Spleen (tissue), 11 donors: Measurements from ENCODE around the gene BACE2. TPM values are rescaled to one million over a fixed set of nuclear protein-coding genes. Genes with fewer than 3 reads are reported as not detected.

Source experiments
- DNase-seq: peaks from one replicate; pipeline ENCODE4 v3.0.0-alpha.2; 2020
- H3K27ac ChIP-seq, 8 donors: fragments of 200-600 bp; sonication (generic) in 7 of 8; 1 replicate in 4 of 8; 2 replicates in 4 of 8; pipeline versions ENCODE4 v1.5.0 to v1.8.0; 2016 to 2021; ENCODE audit warnings: inconsistent platforms in 4 of 8, mild to moderate bottlenecking in 4 of 8, moderate library complexity in 1 of 8
- H3K27me3 ChIP-seq, 7 donors: fragments of 200-600 bp; sonication (generic) in 6 of 7; replicated peaks in 1 of 7; 1 replicate in 4 of 7; 2 replicates in 3 of 7; pipeline versions ENCODE4 v1.5.0 to v1.8.0; 2016 to 2021; ENCODE audit warnings: inconsistent platforms in 3 of 7, mild to moderate bottlenecking in 1 of 7
- H3K36me3 ChIP-seq, 6 donors: fragments of 200-600 bp; sonication (generic) in 5 of 6; 1 replicate in 4 of 6; 2 replicates in 2 of 6; pipeline versions ENCODE4 v1.5.0 to v1.8.0; 2016 to 2021; ENCODE audit warnings: inconsistent platforms in 2 of 6
- H3K4me1 ChIP-seq, 6 donors: fragments of 200-600 bp; sonication (generic) in 5 of 6; 1 replicate in 3 of 6; 2 replicates in 3 of 6; pipeline versions ENCODE4 v1.5.0 to v1.8.0; 2016 to 2021; ENCODE audit warnings: inconsistent platforms in 3 of 6
- H3K4me3 ChIP-seq, 8 donors: fragments of 200-600 bp; sonication (generic) in 7 of 8; 1 replicate in 4 of 8; 2 replicates in 4 of 8; pipeline versions ENCODE4 v1.5.0 to v1.8.0; 2016 to 2021; ENCODE audit warnings: inconsistent platforms in 4 of 8, mild to moderate bottlenecking in 4 of 8, moderate library complexity in 2 of 8
- H3K9me3 ChIP-seq, 8 donors: fragments of 200-600 bp; sonication (generic) in 7 of 8; 1 replicate in 4 of 8; 2 replicates in 4 of 8; pipeline versions ENCODE4 v1.5.0 to v1.8.0; 2016 to 2021; ENCODE audit warnings: inconsistent platforms in 4 of 8
- POLR2A ChIP-seq, 3 donors: fragments of 450-650 bp; IDR thresholded peaks; one replicate each; pipeline ENCODE4 v1.5.1; 2017; ENCODE audit warnings: antibody characterized with exemption in 3 of 3, mild to moderate bottlenecking in 1 of 3
- POLR2AphosphoS5 ChIP-seq, 3 donors: sonication (generic); formaldehyde crosslinking; IDR thresholded peaks; one replicate each; pipeline ENCODE4 v1.5.1; 2017; ENCODE audit warnings: antibody characterized with exemption in 3 of 3
- WGBS, 5 donors: extraction: QIAGEN DNeasy Blood & Tissue Kit in 3 of 5; methylation state at CpG; one replicate each; pipeline versions ENCODE4 v1.1.5 to v1.1.7; 2013 to 2018; 5-methylcytosine and 5-hydroxymethylcytosine counted together
- intact Hi-C: fragments of 100-400 bp; cut with DNase I; formaldehyde crosslinking; loops from one replicate; pipeline ENCODE4 v1.15.0; 2023; ENCODE audit warnings: low total_unique reads
- polyA plus RNA-seq, 3 donors: library from polyadenylated mRNA; stranded (reverse); fragments of 200-250 nt; gene quantifications; one replicate each; pipeline ENCODE4 v1.2.1, GENCODE V29; 2013
- total RNA-seq, 7 donors: library from RNA; depleted of rRNA in 3 of 7; stranded (reverse); fragments of >200 nt in 3 of 7; fragmentation: NEBNext Ultra II Directional in 4 of 7; extraction: Animal tissue kit (Norgen Biotek cat#: 25700) in 4 of 7; gene quantifications; one replicate each; pipeline versions ENCODE4 v1.1.0 to v1.2.1, GENCODE V29; 2016 to 2021
- TF ChIP-seq, protein P1 (sequence below), 11 experiments: fragments of 200-600 bp in 7 of 11; fragments of 450-650 bp in 4 of 11; sonication (generic) in 4 of 11; IDR thresholded peaks in 8 of 11; conservative IDR thresholded peaks in 3 of 11; 1 replicate in 7 of 11; 2 replicates in 4 of 11; pipeline versions ENCODE4 v1.4.0 to v1.8.0; 2016 to 2021; ENCODE audit warnings: antibody characterized with exemption in 11 of 11, inconsistent platforms in 4 of 11, mild to moderate bottlenecking in 1 of 11
- donor health status: healthy with polysubstance abuse.
- donor health status: DM: no; HTN: no; CAD: no; lungs with moderate emphysema.
- donor health status: DM: no; HTN: no; CAD: no.
- donor health status: Bipolar disorder and iron deficiency.
- donor health status: healthy.
- donor health status: DM: no; HTN: no; CAD: no.
- donor health status: DM: yes; HTN: yes; CAD: no.

BACE2 gene
- total and polyA plus RNA-seq, 10 donors, result 19.4 to 54.7 (median 47.1) TPM

DNA sequence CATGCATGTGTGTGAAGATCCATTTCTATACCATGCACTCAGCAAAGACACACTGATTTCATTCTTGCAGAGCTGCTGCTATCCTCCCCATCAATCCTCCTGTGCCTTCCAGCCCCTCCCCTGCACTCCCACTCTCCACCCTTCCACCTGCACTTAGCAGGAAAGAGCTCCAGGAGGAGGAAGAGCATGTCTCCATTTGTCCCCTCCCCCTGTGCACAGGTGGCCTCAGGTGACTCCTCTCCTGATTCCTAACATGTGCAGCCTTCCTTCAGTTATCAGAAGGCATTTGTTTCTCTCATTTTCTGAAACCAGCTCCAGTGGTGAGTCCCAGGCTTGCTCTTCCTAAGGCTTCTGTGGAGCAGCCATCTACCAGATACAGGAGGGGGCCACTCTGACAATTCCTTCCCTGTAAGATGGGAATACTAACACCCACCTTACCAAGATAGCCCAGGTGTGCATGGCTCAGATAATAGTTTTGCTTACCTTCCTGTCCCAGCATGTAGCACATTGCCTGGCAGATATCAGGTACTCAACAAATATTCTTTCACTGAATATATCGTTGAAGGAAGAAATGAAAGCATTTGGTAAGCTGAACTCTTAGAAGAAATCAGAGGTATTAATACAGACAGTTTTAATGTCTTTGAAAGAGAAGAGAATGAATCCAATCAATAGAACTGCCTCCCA is 126.7 kb downstream of the BACE2 start:
- intact Hi-C loops, result no loop called here
- Histone ChIP-seq H3K9me3 (peaks cover 0 to 8% (median 0%) of the 10 kb centered on the region in 8 donors), H3K4me1 (no peaks in the 10 kb centered on the region), H3K36me3 (no peaks in the 10 kb centered on the region), H3K27me3 (peaks cover 0 to 54% (median 0%) of the 10 kb centered on the region in 7 donors), H3K27ac (no peak overlapping the region), H3K4me3 (no peak overlapping the region)
- 81 to 100% (median 92%) methylated on average over 1 of the region's 1 CpG for WGBS, 5 donors
- no peak for DNase-seq
- TF ChIP-seq, protein P1, sequence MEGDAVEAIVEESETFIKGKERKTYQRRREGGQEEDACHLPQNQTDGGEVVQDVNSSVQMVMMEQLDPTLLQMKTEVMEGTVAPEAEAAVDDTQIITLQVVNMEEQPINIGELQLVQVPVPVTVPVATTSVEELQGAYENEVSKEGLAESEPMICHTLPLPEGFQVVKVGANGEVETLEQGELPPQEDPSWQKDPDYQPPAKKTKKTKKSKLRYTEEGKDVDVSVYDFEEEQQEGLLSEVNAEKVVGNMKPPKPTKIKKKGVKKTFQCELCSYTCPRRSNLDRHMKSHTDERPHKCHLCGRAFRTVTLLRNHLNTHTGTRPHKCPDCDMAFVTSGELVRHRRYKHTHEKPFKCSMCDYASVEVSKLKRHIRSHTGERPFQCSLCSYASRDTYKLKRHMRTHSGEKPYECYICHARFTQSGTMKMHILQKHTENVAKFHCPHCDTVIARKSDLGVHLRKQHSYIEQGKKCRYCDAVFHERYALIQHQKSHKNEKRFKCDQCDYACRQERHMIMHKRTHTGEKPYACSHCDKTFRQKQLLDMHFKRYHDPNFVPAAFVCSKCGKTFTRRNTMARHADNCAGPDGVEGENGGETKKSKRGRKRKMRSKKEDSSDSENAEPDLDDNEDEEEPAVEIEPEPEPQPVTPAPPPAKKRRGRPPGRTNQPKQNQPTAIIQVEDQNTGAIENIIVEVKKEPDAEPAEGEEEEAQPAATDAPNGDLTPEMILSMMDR (IDR thresholded peaks at IDR 0.05 in 8 of 11, conservative IDR thresholded peaks at IDR 0.05 in 3 of 11), result no peak
- TF ChIP-seq POLR2A (IDR thresholded peaks at IDR 0.05) (no peak), POLR2AphosphoS5 (IDR thresholded peaks at IDR 0.05) (no peak)

- H3K27ac ChIP-seq, result no peak overlapping the region
- peaks cover 0 to 12% (median 0%) of the 10 kb centered on the region in 8 donors for H3K9me3 ChIP-seq
- intact Hi-C loops, result no loop called here
- no peak for DNase-seq
- 60 to 92% (median 89%) methylated on average over 1 to 4 of the region's 4 CpGs for WGBS, 5 donors
- no peaks in the 10 kb centered on the region for H3K36me3 ChIP-seq
- H3K4me1 ChIP-seq, result no peaks in the 10 kb centered on the region
- TF ChIP-seq POLR2AphosphoS5 (IDR thresholded peaks at IDR 0.05) (no peak), POLR2A (IDR thresholded peaks at IDR 0.05) (no peak)
- TF ChIP-seq, protein P1 (IDR thresholded peaks at IDR 0.05 in 8 of 11, conservative IDR thresholded peaks at IDR 0.05 in 3 of 11), result no peak
- peaks cover 0 to 46% (median 0%) of the 10 kb centered on the region in 7 donors for H3K27me3 ChIP-seq
- no peak overlapping the region for H3K4me3 ChIP-seq
Observed at GRCh38 chr21:41295721-41296254, 127.8 kb downstream of the BACE2 start.

- intact Hi-C loops, result no loop called here
- WGBS, 5 donors, result 74 to 91% (median 82%) methylated on average over 1 of the region's 1 CpG
- Histone ChIP-seq H3K36me3 (no peaks in the 10 kb centered on the region), H3K27ac (no peak overlapping the region), H3K9me3 (peaks cover 0 to 37% (median 5%) of the 10 kb centered on the region in 8 donors), H3K27me3 (peaks cover 0 to 9% (median 0%) of the 10 kb centered on the region in 7 donors), H3K4me1 (no peaks in the 10 kb centered on the region), H3K4me3 (no peak overlapping the region)
- TF ChIP-seq, protein P1 (IDR thresholded peaks at IDR 0.05 in 8 of 11, conservative IDR thresholded peaks at IDR 0.05 in 3 of 11), result no peak
- TF ChIP-seq POLR2AphosphoS5 (IDR thresholded peaks at IDR 0.05) (no peak), POLR2A (IDR thresholded peaks at IDR 0.05) (no peak)
- DNase-seq, result no peak
Observed at GRCh38 chr21:41302976-41303375, 135.0 kb downstream of the BACE2 start.

- no peak overlapping the region for H3K4me3 ChIP-seq
- DNase-seq, result no peak
Observed at GRCh38 chr21:41304068-41304720, 136.2 kb downstream of the BACE2 start.

More at GRCh38 chr21:41304068-41304720, 136.2 kb downstream of the BACE2 start:
- Histone ChIP-seq H3K4me1 (no peaks in the 10 kb centered on the region), H3K36me3 (no peaks in the 10 kb centered on the region), H3K27me3 (peaks cover 0 to 17% (median 0%) of the 10 kb centered on the region in 7 donors), H3K9me3 (peaks cover 0 to 29% (median 5%) of the 10 kb centered on the region in 8 donors), H3K27ac (no peak overlapping the region)
- TF ChIP-seq POLR2AphosphoS5 (IDR thresholded peaks at IDR 0.05) (no peak), POLR2A (IDR thresholded peaks at IDR 0.05) (no peak)
- TF ChIP-seq, protein P1 (IDR thresholded peaks at IDR 0.05 in 8 of 11, conservative IDR thresholded peaks at IDR 0.05 in 3 of 11), result no peak
- WGBS, 5 donors, result 93 to 97% (median 95%) methylated on average over 37 to 40 of the region's 40 CpGs
- intact Hi-C loops, result no loop called here
